DOHH2 (cell line): ENCODE measurements around the gene AP2A1.
A peak's percentile ranks its signal among the peaks of the same experiment; 100 is the strongest.

Experiments used
- H3F3A ChIP-seq: fragments of 200-600 bp; sonication (generic), shearing (Covaris generic); 2 replicates; pipeline ENCODE4 v1.6.0; 2016; ENCODE audit warnings: antibody characterized with exemption, mild to moderate bottlenecking; ENCODE audit not compliant: control insufficient read depth, insufficient read depth
- H3K27ac ChIP-seq: fragments of 200-600 bp; sonication (generic); 2 replicates; pipeline ENCODE4 v1.5.1; 2014; ENCODE audit warnings: low read depth, mild to moderate bottlenecking, low read length, moderate library complexity
- H3K27me3 ChIP-seq: fragments of 200-600 bp; sonication (generic); 2 replicates; pipeline ENCODE4 v1.6.1; 2014; ENCODE audit warnings: mild to moderate bottlenecking, low read length, mixed read lengths; ENCODE audit not compliant: control insufficient read depth
- H3K36me3 ChIP-seq: fragments of 200-600 bp; sonication (generic); 2 replicates; pipeline ENCODE4 v1.6.1; 2014; ENCODE audit warnings: mild to moderate bottlenecking, low read length, moderate library complexity, mixed read lengths; ENCODE audit not compliant: control insufficient read depth
- H3K4me1 ChIP-seq: fragments of 200-600 bp; sonication (generic); 2 replicates; pipeline ENCODE4 v1.6.1; 2014; ENCODE audit warnings: mild to moderate bottlenecking, low read length, mixed read lengths; ENCODE audit not compliant: control insufficient read depth
- H3K4me2 ChIP-seq: fragments of 200-600 bp; sonication (generic); 2 replicates; pipeline ENCODE4 v1.6.0; 2014; ENCODE audit warnings: mild to moderate bottlenecking, low read length, moderate library complexity
- H3K4me3 ChIP-seq: fragments of 200-600 bp; sonication (generic); 2 replicates; pipeline ENCODE4 v1.5.1; 2014; ENCODE audit warnings: mild to moderate bottlenecking, low read length, mixed read lengths
- H3K79me2 ChIP-seq: fragments of 200-600 bp; sonication (generic); 2 replicates; pipeline ENCODE4 v1.6.1; 2014; ENCODE audit warnings: mild to moderate bottlenecking, low read length, mixed read lengths; ENCODE audit not compliant: control insufficient read depth
- H3K9me2 ChIP-seq: fragments of 200-600 bp; sonication (generic); replicated peaks from 2 replicates; pipeline ENCODE4 v1.6.1; 2014; ENCODE audit warnings: mild to moderate bottlenecking, low read length, mixed read lengths; ENCODE audit not compliant: control insufficient read depth
- H3K9me3 ChIP-seq: fragments of 200-600 bp; sonication (generic); 2 replicates; pipeline ENCODE4 v1.6.1; 2014; ENCODE audit warnings: antibody characterized with exemption, low read length, mixed read lengths; ENCODE audit not compliant: control insufficient read depth, insufficient read depth
- H4K20me1 ChIP-seq: fragments of 200-600 bp; sonication (generic); 2 replicates; pipeline ENCODE4 v1.6.0; 2014; ENCODE audit warnings: low read depth, mild to moderate bottlenecking, antibody characterized with exemption, low read length, moderate library complexity; ENCODE audit not compliant: control insufficient read depth, insufficient read depth
- CTCF ChIP-seq: fragments of 200-600 bp; sonication (generic); IDR thresholded peaks from one replicate; pipeline ENCODE4 v1.5.1; 2014; ENCODE audit warnings: antibody characterized with exemption, mild to moderate bottlenecking, low read depth, low read length; ENCODE audit not compliant: poor library complexity, severe bottlenecking
- EZH2phosphoT487 ChIP-seq: fragments of 200-600 bp; sonication (generic); IDR thresholded peaks from 2 replicates; pipeline ENCODE4 v1.6.1; 2017; ENCODE audit warnings: borderline replicate concordance, mild to moderate bottlenecking, antibody characterized with exemption, low read length, moderate library complexity, mixed read lengths

AP2A1 gene

GRCh38 chr19:49853852-49854377 lies 87.1 kb downstream of the AP2A1 start:
- Histone ChIP-seq H4K20me1 (peaks cover 13% of the 10 kb centered on the region; the same call in 1 of the 2 replicates), H3K27ac (no peak overlapping the region), H3K9me3 (no peaks in the 10 kb centered on the region), H3K36me3 (peaks cover 55% of the 10 kb centered on the region), H3K27me3 (no peaks in the 10 kb centered on the region; the same call in 1 of the 2 replicates), H3K9me2 (no peaks in the 10 kb centered on the region), H3K79me2 (peaks cover 33% of the 10 kb centered on the region), H3K4me3 (peak overlapping the region; percentile 17; the same call in 1 of the 2 replicates), H3F3A (peaks cover 8% of the 10 kb centered on the region), H3K4me2 (peak overlapping the region; percentile 99), H3K4me1 (peaks cover 33% of the 10 kb centered on the region)
- TF ChIP-seq CTCF, result no peak
- no peak for TF ChIP-seq EZH2phosphoT487

DNA sequence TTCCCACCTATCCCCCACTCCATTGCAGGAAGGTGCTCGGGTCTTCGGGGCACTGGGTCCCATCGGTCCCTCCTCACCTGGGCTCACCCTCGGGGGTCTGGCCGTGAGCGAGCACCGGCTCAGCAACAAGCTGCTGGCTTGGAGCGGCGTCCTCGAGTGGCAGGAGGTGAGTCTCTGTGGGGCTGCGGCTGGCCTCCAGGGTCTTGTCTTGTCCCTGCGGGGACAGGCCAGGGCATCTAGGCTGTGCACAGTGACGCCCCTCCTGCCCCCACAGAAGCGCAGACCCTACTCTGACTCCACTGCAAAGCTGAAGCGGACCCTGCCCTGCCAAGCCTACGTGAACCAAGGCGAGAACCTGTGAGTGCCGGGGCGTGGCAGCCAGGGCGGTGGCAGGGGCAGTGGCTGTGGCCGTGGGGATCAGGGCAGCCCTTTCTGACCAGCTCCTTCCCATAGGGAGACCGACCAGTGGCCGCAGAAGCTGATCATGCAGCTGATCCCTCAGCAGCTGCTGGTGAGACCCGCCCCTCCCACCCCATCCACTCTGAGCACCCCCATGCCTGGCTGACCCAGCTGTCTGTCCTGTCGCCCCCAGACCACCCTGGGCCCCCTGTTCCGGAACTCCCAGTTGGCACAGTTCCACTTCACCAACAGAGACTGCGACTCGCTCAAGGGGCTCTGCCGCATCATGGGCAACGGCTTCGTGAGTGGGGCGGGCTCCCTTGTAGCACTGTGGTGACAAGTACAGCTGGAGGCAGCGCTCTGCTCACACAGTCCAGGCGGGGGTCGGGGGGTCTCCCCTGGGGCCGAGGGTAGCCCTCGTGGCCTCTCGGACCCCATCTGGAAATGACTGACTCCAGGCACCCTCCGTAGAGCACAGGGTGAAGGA lies 87.8 kb downstream of the AP2A1 start:
- peaks cover 33% of the 10 kb centered on the region for H3K79me2 ChIP-seq
- H3F3A ChIP-seq, result peaks cover 8% of the 10 kb centered on the region
- H3K4me2 ChIP-seq, result no peak overlapping the region
- H3K4me1 ChIP-seq, result peaks cover 30% of the 10 kb centered on the region
- no peak overlapping the region for H3K27ac ChIP-seq
- no peak for TF ChIP-seq CTCF
- no peak for TF ChIP-seq EZH2phosphoT487
- H3K36me3 ChIP-seq, result peaks cover 58% of the 10 kb centered on the region
- no peaks in the 10 kb centered on the region for H3K9me2 ChIP-seq
- H3K9me3 ChIP-seq, result no peaks in the 10 kb centered on the region
- H3K4me3 ChIP-seq, result no peak overlapping the region
- H4K20me1 ChIP-seq, result peaks cover 13% of the 10 kb centered on the region; the same call in 1 of the 2 replicates
- no peaks in the 10 kb centered on the region; the same call in 1 of the 2 replicates for H3K27me3 ChIP-seq

GRCh38 chr19:49855277-49855675 lies 88.5 kb downstream of the AP2A1 start:
- Histone ChIP-seq H3K9me2 (no peaks in the 10 kb centered on the region), H4K20me1 (peaks cover 13% of the 10 kb centered on the region; the same call in 1 of the 2 replicates), H3K4me2 (no peak overlapping the region), H3F3A (peaks cover 8% of the 10 kb centered on the region), H3K36me3 (peaks cover 65% of the 10 kb centered on the region), H3K4me1 (peaks cover 25% of the 10 kb centered on the region), H3K27ac (no peak overlapping the region), H3K4me3 (no peak overlapping the region), H3K27me3 (no peaks in the 10 kb centered on the region; the same call in 1 of the 2 replicates), H3K9me3 (no peaks in the 10 kb centered on the region), H3K79me2 (peaks cover 33% of the 10 kb centered on the region)
- TF ChIP-seq EZH2phosphoT487 (no peak), CTCF (no peak)
